ENCODE measurements around the gene CAB39. TPM values are rescaled to one million over a fixed set of nuclear protein-coding genes. Genes with fewer than 3 reads are reported as not detected.
A peak's percentile ranks its signal among the peaks of the same experiment; 100 is the strongest.

The CAB39 gene
- total RNA-seq, 1 donor from 2014 or later, result 96.3 TPM

DNA sequence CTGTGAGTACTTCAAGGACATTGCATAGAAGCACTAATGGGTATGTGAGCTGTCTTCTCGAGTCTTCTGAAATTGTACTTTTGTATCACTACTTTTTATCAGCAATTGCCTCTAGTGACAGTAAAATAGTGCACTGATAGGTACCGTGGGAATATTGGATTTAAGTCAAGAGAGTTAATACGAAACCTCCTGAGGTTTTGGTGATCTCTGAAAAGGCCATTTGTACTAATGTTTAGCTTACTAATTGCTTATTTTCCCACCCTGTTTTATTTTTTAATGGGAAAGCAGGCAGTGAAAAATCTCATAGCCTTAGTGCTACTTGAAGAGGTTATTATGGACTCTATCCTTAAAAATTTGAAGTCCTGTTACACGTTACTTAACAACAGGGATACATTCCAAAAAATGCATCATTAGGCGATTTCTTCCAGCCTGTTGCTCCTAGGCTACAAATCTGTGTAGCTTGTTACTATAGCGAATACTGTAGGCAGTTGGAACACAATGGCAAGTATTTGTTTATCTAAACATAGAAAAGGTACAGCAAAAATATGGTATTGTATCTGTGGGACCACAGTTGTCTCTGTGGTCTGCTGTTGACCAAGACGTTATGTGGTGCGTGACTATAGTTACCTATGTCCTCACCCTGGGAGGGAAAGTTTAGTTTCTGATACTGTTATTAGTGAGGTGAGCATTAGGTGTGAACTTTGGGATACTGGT lies 65.9 kb downstream of the CAB39 start:
- no peak overlapping the region for H3K4me3 ChIP-seq (ENCODE audit: low read depth, low read length)
- no peak for DNase-seq (ENCODE audit: low read depth)
- TF ChIP-seq, protein P1, sequence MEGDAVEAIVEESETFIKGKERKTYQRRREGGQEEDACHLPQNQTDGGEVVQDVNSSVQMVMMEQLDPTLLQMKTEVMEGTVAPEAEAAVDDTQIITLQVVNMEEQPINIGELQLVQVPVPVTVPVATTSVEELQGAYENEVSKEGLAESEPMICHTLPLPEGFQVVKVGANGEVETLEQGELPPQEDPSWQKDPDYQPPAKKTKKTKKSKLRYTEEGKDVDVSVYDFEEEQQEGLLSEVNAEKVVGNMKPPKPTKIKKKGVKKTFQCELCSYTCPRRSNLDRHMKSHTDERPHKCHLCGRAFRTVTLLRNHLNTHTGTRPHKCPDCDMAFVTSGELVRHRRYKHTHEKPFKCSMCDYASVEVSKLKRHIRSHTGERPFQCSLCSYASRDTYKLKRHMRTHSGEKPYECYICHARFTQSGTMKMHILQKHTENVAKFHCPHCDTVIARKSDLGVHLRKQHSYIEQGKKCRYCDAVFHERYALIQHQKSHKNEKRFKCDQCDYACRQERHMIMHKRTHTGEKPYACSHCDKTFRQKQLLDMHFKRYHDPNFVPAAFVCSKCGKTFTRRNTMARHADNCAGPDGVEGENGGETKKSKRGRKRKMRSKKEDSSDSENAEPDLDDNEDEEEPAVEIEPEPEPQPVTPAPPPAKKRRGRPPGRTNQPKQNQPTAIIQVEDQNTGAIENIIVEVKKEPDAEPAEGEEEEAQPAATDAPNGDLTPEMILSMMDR (conservative IDR thresholded peaks at IDR 0.05; ENCODE audit: low read depth, low read length), result no peak

DNA sequence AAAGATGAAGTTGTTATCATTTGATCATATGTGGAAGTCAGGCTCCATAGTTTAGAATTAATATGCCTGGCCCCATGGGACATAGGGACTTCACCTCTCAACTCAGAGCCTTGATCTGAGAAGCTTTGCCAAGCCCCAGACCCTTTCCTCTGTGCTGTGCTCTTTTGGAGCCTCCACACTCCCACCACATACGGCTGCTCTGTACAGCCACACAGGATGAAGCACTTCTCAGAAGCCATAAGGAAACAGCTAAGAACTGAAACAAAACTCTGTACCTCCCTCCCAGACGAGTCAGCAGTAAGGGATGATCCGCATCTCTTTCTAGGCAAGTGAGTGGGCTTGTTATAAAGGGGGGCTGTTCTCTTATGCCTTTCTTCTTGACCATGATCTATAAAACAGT lies 66.5 kb downstream of the CAB39 start:
- TF ChIP-seq, protein P1 (conservative IDR thresholded peaks at IDR 0.05; ENCODE audit: low read depth, low read length), result no peak
- DNase-seq (ENCODE audit: low read depth), result no peak
- H3K4me3 ChIP-seq (ENCODE audit: low read depth, low read length), result no peak overlapping the region

- DNase-seq (ENCODE audit: low read depth), result no peak
- TF ChIP-seq, protein P1 (conservative IDR thresholded peaks at IDR 0.05; ENCODE audit: low read depth, low read length), result no peak
- H3K4me3 ChIP-seq (ENCODE audit: low read depth, low read length), result no peak overlapping the region
These were observed 67.0 kb downstream of the CAB39 start for GRCh38 chr2:230779607-230780006.

DNA sequence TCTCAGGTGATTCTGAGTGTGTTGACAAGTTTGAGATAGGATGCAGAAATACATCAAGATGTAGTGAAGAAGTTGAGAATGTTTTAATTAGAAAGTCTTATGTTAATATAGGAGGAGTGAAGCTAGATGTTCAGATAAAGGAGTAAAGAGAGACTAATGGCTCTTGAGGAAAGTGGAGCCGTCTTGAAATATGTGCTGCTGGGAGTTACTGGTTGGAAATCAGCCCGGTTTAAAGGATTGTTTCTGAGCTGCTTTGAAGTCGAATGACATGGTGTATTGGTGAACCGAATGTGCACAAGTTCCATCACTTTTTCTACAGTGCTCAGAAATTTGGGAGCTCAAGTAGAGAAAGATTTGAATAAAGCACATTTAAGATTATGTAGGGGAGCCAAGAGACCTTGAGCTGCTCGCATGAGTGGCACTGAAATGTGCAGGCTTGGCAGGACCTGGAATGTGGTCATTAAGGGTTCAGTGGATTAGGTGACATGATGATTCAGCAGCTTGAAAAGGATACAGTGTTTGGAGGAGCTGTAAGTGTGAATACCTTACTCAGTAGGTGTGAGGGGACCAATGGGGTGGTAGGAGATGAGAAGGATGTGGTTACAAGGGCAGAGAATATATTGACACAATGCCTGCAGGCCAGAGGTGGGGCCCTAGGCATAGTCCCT lies 68.6 kb downstream of the CAB39 start:
- no peak overlapping the region for H3K4me3 ChIP-seq (ENCODE audit: low read depth, low read length)
- TF ChIP-seq, protein P1 (conservative IDR thresholded peaks at IDR 0.05; ENCODE audit: low read depth, low read length), result no peak
- DNase-seq (ENCODE audit: low read depth), result peak; percentile 98

GRCh38 chr2:230783101-230783500 lies 70.5 kb downstream of the CAB39 start:
- TF ChIP-seq, protein P1 (conservative IDR thresholded peaks at IDR 0.05; ENCODE audit: low read depth, low read length), result no peak

DNA sequence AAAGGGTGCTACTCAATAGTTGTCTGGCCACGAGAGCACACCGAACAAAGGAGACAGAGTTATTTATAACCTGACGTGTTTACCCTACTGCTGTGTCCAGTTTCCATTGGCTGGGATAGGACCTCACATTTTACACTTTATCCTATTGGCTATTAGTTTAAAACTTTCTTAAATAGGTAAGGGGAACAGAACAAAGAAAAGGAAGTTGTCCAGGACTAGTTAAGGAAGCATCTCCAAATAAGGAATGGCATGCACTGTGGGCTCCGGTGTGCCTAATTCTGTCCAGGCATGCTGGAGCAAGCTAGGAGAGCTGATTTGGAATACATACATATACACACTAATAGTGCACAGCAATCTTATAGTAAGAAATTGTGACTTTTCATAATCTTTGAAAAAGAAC lies 72.2 kb downstream of the CAB39 start:
- no peak for DNase-seq (ENCODE audit: low read depth)

More at GRCh38 chr2:230783101-230783500, 70.5 kb downstream of the CAB39 start:
- no peak for DNase-seq (ENCODE audit: low read depth)
- H3K4me3 ChIP-seq (ENCODE audit: low read depth, low read length), result no peak overlapping the region

More for the DNA sequence above, 72.2 kb downstream of the CAB39 start:
- H3K4me3 ChIP-seq (ENCODE audit: low read depth, low read length), result no peak overlapping the region
- TF ChIP-seq, protein P1 (conservative IDR thresholded peaks at IDR 0.05; ENCODE audit: low read depth, low read length), result no peak
